AG09319 (cell line): Measurements from ENCODE around the gene SPRR2A.

Experiments
- DNase-seq: peaks from one replicate; pipeline ENCODE4 v3.0.0-alpha.2; 2010; ENCODE audit warnings: low read depth; ENCODE audit errors: extremely low read depth
- CTCF ChIP-seq: IDR thresholded peaks from 2 replicates; pipeline ENCODE4 v1.5.1; 2011; ENCODE audit warnings: low read depth, mild to moderate bottlenecking, inconsistent platforms, low read length, moderate library complexity

SPRR2A gene

GRCh38 chr1:153040950-153041631, 16.2 kb downstream of the SPRR2A start, which contains the start of gene SPRR2D:
SPRR2D (minus strand) TSS chr1:153041120; CDS start chr1:153040346, 774 bp downstream.
- DNase-seq: no peak
- TF ChIP-seq CTCF: no peak

GRCh38 chr1:153035211-153035610, 22.1 kb downstream of the SPRR2A start:
- DNase-seq: no peak
- TF ChIP-seq CTCF: no peak

GRCh38 chr1:153032677-153033308, 24.5 kb downstream of the SPRR2A start:
- no peak for TF ChIP-seq CTCF
- DNase-seq: no peak

- no peak for DNase-seq
- no peak for TF ChIP-seq CTCF
Observed at GRCh38 chr1:153032073-153032472, 25.2 kb downstream of the SPRR2A start.

GRCh38 chr1:153030895-153031294, 26.4 kb downstream of the SPRR2A start, which contains the start of gene SPRR1B:
SPRR1B (plus strand) TSS chr1:153031203; CDS start chr1:153032346, 1,143 bp downstream.
- DNase-seq: no peak
- TF ChIP-seq CTCF: no peak

- DNase-seq: no peak
- TF ChIP-seq CTCF: no peak
Observed at GRCh38 chr1:153028766-153029165, 28.5 kb downstream of the SPRR2A start.

GRCh38 chr1:153025797-153026196, 31.5 kb downstream of the SPRR2A start:
- no peak for TF ChIP-seq CTCF
- no peak for DNase-seq
